Chondrocyte (in vitro differentiated cells): ENCODE data around the gene PTTG2. TPM values are rescaled to one million over a fixed set of nuclear protein-coding genes. Genes with fewer than 3 reads are reported as not detected.

Experiments used
- DNase-seq: peaks from one replicate; pipeline ENCODE4 v3.0.0; 2021; ENCODE audit warnings: mixed read lengths, low spot score
- H3K27ac Mint-ChIP-seq: one replicate; pipeline ENCODE4 v1.8.0; 2021; ENCODE audit warnings: mild to moderate bottlenecking, moderate library complexity, mixed read lengths; ENCODE audit not compliant: unreplicated experiment
- H3K27me3 Mint-ChIP-seq: 2 replicates; pipeline ENCODE4 v1.8.0; 2021; ENCODE audit warnings: low read depth, mixed read lengths
- H3K36me3 Mint-ChIP-seq: 2 replicates; pipeline ENCODE4 v1.8.0; 2021; ENCODE audit warnings: low read depth, mixed read lengths
- H3K4me1 Mint-ChIP-seq: 2 replicates; pipeline ENCODE4 v1.8.0; 2021; ENCODE audit warnings: low read depth, mild to moderate bottlenecking, mixed read lengths
- H3K4me3 Mint-ChIP-seq: one replicate; pipeline ENCODE4 v1.8.0; 2021; ENCODE audit warnings: mild to moderate bottlenecking, moderate library complexity, mixed read lengths; ENCODE audit not compliant: unreplicated experiment
- H3K9me3 Mint-ChIP-seq: 2 replicates; pipeline ENCODE4 v1.8.0; 2021; ENCODE audit warnings: low read depth, mixed read lengths
- CTCF ChIP-seq: fragments of 200-600 bp; sonication (generic); IDR thresholded peaks from 2 replicates; pipeline ENCODE4 v1.5.0; 2021; ENCODE audit warnings: antibody characterized with exemption, mild to moderate bottlenecking, moderate library complexity
- total RNA-seq: library from RNA; stranded (reverse); gene quantifications from 3 replicates; pipeline ENCODE4 v1.2.1, GENCODE V29; 2021

Gene PTTG2
- total RNA-seq, 1 donor from 2014 or later: 0.45 TPM

- Mint-ChIP-seq H3K27me3 (no peaks in the 10 kb centered on the region), H3K4me3 (no peak overlapping the region), H3K4me1 (peaks cover 44% of the 10 kb centered on the region), H3K36me3 (no peaks in the 10 kb centered on the region), H3K9me3 (no peaks in the 10 kb centered on the region), H3K27ac (peak overlapping the region; percentile 22)
- no peak for DNase-seq
- no peak for TF ChIP-seq CTCF
Measured at GRCh38 chr4:38004062-38004461, 43.9 kb downstream of the PTTG2 start.

- Mint-ChIP-seq H3K27me3 (no peaks in the 10 kb centered on the region), H3K27ac (no peak overlapping the region), H3K36me3 (no peaks in the 10 kb centered on the region), H3K4me3 (no peak overlapping the region), H3K4me1 (peaks cover 52% of the 10 kb centered on the region), H3K9me3 (no peaks in the 10 kb centered on the region)
- DNase-seq: no peak
- TF ChIP-seq CTCF: no peak
Measured at GRCh38 chr4:38004887-38005286, 44.7 kb downstream of the PTTG2 start.

- peaks cover 57% of the 10 kb centered on the region for H3K4me1 Mint-ChIP-seq
- peak overlapping the region; percentile 4 for H3K27ac Mint-ChIP-seq
- DNase-seq: no peak
- TF ChIP-seq CTCF: no peak
- no peak overlapping the region for H3K4me3 Mint-ChIP-seq
- no peaks in the 10 kb centered on the region for H3K9me3 Mint-ChIP-seq
- H3K27me3 Mint-ChIP-seq: no peaks in the 10 kb centered on the region
- peaks cover 2% of the 10 kb centered on the region for H3K36me3 Mint-ChIP-seq
Measured at GRCh38 chr4:38005637-38006036, 45.4 kb downstream of the PTTG2 start.

- no peaks in the 10 kb centered on the region for H3K9me3 Mint-ChIP-seq
- no peak for DNase-seq
- H3K4me3 Mint-ChIP-seq: no peak overlapping the region
- no peak for TF ChIP-seq CTCF
- H3K27me3 Mint-ChIP-seq: no peaks in the 10 kb centered on the region
- peaks cover 47% of the 10 kb centered on the region for H3K4me1 Mint-ChIP-seq
- no peak overlapping the region for H3K27ac Mint-ChIP-seq
- H3K36me3 Mint-ChIP-seq: peaks cover 2% of the 10 kb centered on the region
Measured at GRCh38 chr4:38007645-38008044, 47.4 kb downstream of the PTTG2 start.

- Mint-ChIP-seq H3K9me3 (no peaks in the 10 kb centered on the region), H3K27ac (no peak overlapping the region), H3K27me3 (no peaks in the 10 kb centered on the region), H3K4me1 (peaks cover 44% of the 10 kb centered on the region), H3K36me3 (peaks cover 2% of the 10 kb centered on the region), H3K4me3 (no peak overlapping the region)
- no peak for TF ChIP-seq CTCF
- DNase-seq: no peak
Measured at GRCh38 chr4:38008571-38009021, 48.4 kb downstream of the PTTG2 start.
